ENCODE data around the gene SRGAP1.

The SRGAP1 gene

DNA sequence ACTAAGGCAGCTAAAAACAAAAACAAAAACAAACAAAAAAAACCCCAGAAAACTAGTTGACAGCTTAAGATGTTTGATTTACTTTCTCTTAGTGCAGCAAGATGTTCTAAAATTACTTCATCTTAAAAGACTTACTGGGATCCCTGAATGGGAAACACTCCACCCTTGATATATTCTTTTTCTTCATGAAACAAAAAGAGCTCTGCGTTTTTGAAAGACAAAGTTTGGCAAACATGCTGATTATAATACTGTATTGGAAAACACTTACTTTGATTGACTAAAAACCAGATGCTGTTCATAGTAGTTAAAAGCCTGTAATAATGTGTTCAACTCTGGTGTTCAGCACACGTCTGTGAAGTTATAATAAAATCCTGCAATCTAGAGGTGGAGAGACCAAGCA is 136.8 kb downstream of the SRGAP1 start:
- no peak for DNase-seq (ENCODE audit: low spot score in 2 of 2)
- no peak for ATAC-seq (replicated peaks; ENCODE audit: extremely low read depth, poor library complexity, severe bottlenecking)
- Mint-ChIP-seq H3K9me3 (no peaks in the 10 kb centered on the region), H3K27me3 (peaks cover 25% of the 10 kb centered on the region), H3K4me3 (no peak overlapping the region), H3K27ac (ENCODE audit: low read depth) (no peak overlapping the region), H3K36me3 (ENCODE audit: insufficient read depth) (no peaks in the 10 kb centered on the region), H3K4me1 (no peaks in the 10 kb centered on the region)

- DNase-seq (ENCODE audit: low spot score in 2 of 2), result no peak
- Mint-ChIP-seq H3K9me3 (no peaks in the 10 kb centered on the region), H3K4me1 (no peaks in the 10 kb centered on the region), H3K36me3 (ENCODE audit: insufficient read depth) (no peaks in the 10 kb centered on the region), H3K27me3 (peaks cover 34% of the 10 kb centered on the region), H3K4me3 (no peak overlapping the region), H3K27ac (ENCODE audit: low read depth) (no peak overlapping the region)
- no peak for ATAC-seq (replicated peaks; ENCODE audit: extremely low read depth, poor library complexity, severe bottlenecking)
Observed at GRCh38 chr12:63982604-63983295, 138.2 kb downstream of the SRGAP1 start.

GRCh38 chr12:63985456-63985855 is 141.0 kb downstream of the SRGAP1 start:
- H3K4me3 Mint-ChIP-seq, result no peak overlapping the region
- ATAC-seq (replicated peaks; ENCODE audit: extremely low read depth, poor library complexity, severe bottlenecking) (no peak), DNase-seq (ENCODE audit: low spot score in 2 of 2) (no peak)
- H3K27ac Mint-ChIP-seq (ENCODE audit: low read depth), result no peak overlapping the region
- peaks cover 21% of the 10 kb centered on the region for H3K27me3 Mint-ChIP-seq
- no peaks in the 10 kb centered on the region for H3K9me3 Mint-ChIP-seq
- H3K36me3 Mint-ChIP-seq (ENCODE audit: insufficient read depth), result no peaks in the 10 kb centered on the region
- H3K4me1 Mint-ChIP-seq, result no peaks in the 10 kb centered on the region

DNA sequence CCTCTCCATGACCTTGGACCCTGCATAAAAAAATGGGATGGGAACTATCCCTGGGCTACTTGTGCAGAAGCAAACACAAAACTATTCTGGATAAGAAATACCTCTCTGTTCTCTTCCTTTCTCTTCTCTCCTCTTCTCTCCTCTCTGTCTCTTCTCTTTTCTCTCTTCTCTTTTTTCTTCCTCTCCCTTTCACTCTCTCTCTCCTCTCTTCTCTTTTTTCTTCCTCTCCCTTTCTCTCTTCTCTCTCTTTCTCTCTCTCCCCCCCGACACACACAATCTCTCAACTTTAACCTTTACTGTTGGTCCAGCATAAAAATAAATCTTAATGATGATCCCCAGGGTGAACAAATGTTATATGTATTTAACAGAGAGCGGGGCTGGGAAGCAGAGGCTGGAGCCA is 141.4 kb downstream of the SRGAP1 start:
- DNase-seq (ENCODE audit: low spot score in 2 of 2) (no peak), ATAC-seq (replicated peaks; ENCODE audit: extremely low read depth, poor library complexity, severe bottlenecking) (no peak)
- Mint-ChIP-seq H3K4me1 (no peaks in the 10 kb centered on the region), H3K36me3 (ENCODE audit: insufficient read depth) (no peaks in the 10 kb centered on the region), H3K4me3 (no peak overlapping the region), H3K27me3 (peaks cover 21% of the 10 kb centered on the region), H3K9me3 (no peaks in the 10 kb centered on the region), H3K27ac (ENCODE audit: low read depth) (no peak overlapping the region)

DNA sequence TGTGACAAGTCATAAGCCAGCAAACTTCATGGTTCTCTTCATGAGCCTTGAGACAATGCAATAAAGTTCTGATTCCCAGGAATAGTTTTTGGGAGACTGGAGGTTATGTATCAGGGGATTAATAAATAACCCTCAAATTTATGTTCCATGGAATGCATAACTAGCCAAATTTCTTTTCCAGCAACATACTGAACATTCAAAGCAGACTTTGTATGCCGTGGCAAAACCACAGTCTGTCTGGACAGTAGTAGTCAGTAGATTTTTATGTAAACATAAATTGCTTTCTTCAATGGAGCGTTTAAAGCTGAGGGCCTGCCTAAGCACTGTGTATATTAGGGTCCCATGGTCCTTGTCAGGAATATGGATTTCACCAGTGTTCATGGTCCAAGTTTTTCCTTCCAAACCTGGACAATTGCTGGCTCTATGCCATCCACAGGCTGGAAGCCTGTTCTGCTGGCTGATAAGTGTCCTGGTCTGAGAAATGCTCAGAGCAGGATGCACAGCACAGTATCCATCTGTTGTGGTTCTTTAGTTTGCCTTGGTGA is 144.9 kb downstream of the SRGAP1 start:
- no peak for DNase-seq (ENCODE audit: low spot score in 2 of 2)
- no peak overlapping the region for H3K27ac Mint-ChIP-seq (ENCODE audit: low read depth)
- H3K27me3 Mint-ChIP-seq, result peaks cover 34% of the 10 kb centered on the region
- H3K4me1 Mint-ChIP-seq, result no peaks in the 10 kb centered on the region
- no peaks in the 10 kb centered on the region for H3K9me3 Mint-ChIP-seq
- no peak for ATAC-seq (replicated peaks; ENCODE audit: extremely low read depth, poor library complexity, severe bottlenecking)
- H3K36me3 Mint-ChIP-seq (ENCODE audit: insufficient read depth), result no peaks in the 10 kb centered on the region
- H3K4me3 Mint-ChIP-seq, result no peak overlapping the region

- no peak for ATAC-seq (replicated peaks; ENCODE audit: extremely low read depth, poor library complexity, severe bottlenecking)
- Mint-ChIP-seq H3K9me3 (no peaks in the 10 kb centered on the region), H3K36me3 (ENCODE audit: insufficient read depth) (no peaks in the 10 kb centered on the region)
Observed at GRCh38 chr12:63990828-63991547, 146.5 kb downstream of the SRGAP1 start.

DNA sequence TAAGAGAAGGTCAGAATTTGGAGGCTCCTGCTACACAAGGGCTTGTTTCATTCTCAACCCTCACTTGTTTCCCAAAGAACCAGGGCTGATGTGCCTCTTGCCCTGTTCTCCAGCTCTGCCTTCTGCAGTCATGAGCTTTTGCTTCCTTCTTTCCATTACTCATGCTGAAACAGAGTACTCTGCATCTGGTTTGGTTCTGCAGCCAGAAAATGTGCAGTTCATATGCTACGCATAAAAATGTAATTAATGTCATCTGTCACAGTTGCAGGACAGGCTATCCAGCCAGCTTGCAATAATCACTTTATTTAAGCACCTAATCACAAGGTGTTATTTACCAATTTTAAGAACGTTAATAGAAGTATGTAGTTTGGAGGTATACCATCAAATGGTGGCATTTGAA is 150.2 kb downstream of the SRGAP1 start:
- DNase-seq (ENCODE audit: low spot score in 2 of 2), result no peak
- ATAC-seq (replicated peaks; ENCODE audit: extremely low read depth, poor library complexity, severe bottlenecking), result no peak
- Mint-ChIP-seq H3K27ac (ENCODE audit: low read depth) (no peak overlapping the region), H3K27me3 (peaks cover 34% of the 10 kb centered on the region), H3K4me3 (no peak overlapping the region), H3K36me3 (ENCODE audit: insufficient read depth) (no peaks in the 10 kb centered on the region), H3K4me1 (no peaks in the 10 kb centered on the region), H3K9me3 (no peaks in the 10 kb centered on the region)

More at GRCh38 chr12:63990828-63991547, 146.5 kb downstream of the SRGAP1 start:
- Mint-ChIP-seq H3K4me1 (no peaks in the 10 kb centered on the region), H3K27me3 (peaks cover 34% of the 10 kb centered on the region), H3K4me3 (no peak overlapping the region), H3K27ac (ENCODE audit: low read depth) (no peak overlapping the region)
- DNase-seq (ENCODE audit: low spot score in 2 of 2), result no peak

DNA sequence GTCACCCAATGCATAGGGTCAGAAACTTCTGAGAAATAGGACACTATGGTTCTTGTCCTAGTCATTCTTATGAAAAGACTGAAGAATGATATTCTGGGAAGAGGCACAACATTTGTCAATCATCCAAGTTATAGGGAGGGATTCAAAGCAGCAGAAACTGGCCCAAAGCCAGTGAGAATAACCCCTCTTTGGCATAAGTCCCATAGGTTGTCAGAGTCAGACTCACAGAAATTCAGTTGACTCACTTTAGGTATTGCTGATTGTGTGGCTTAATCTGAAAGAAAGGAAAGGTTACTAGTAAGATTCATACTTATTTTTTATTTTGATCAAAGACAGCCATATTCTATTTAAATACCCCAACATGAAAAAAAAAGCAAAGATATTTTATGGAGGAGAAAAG is 151.0 kb downstream of the SRGAP1 start:
- ATAC-seq (replicated peaks; ENCODE audit: extremely low read depth, poor library complexity, severe bottlenecking) (no peak), DNase-seq (ENCODE audit: low spot score in 2 of 2) (no peak)
- H3K27me3 Mint-ChIP-seq, result peaks cover 43% of the 10 kb centered on the region
- H3K4me3 Mint-ChIP-seq, result no peak overlapping the region
- H3K36me3 Mint-ChIP-seq (ENCODE audit: insufficient read depth), result no peaks in the 10 kb centered on the region
- H3K27ac Mint-ChIP-seq (ENCODE audit: low read depth), result no peak overlapping the region
- H3K4me1 Mint-ChIP-seq, result no peaks in the 10 kb centered on the region
- no peaks in the 10 kb centered on the region for H3K9me3 Mint-ChIP-seq

DNA sequence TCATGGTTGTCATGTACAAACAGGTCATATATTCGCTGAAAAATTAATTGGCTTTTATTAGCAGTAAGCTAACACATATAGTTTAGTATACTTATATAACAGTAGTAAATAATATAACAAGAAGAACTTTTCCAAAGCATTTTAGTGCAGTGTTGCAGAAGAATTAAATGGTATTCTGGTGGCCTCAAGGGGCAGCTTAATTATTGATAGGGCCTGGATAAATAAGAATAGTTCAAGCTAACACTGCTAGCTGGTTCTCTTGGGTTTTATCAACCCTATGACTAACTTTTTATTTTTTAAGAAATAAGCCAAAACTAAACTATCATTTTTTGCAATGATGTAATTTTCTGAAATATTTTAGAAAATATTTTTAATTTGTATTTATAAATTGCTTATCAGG is 152.1 kb downstream of the SRGAP1 start:
- no peaks in the 10 kb centered on the region for H3K9me3 Mint-ChIP-seq
- H3K36me3 Mint-ChIP-seq (ENCODE audit: insufficient read depth), result no peaks in the 10 kb centered on the region
- DNase-seq (ENCODE audit: low spot score in 2 of 2), result no peak
- H3K4me3 Mint-ChIP-seq, result no peak overlapping the region
- ATAC-seq (replicated peaks; ENCODE audit: extremely low read depth, poor library complexity, severe bottlenecking), result no peak
- peaks cover 42% of the 10 kb centered on the region for H3K27me3 Mint-ChIP-seq
- H3K4me1 Mint-ChIP-seq, result no peaks in the 10 kb centered on the region
- H3K27ac Mint-ChIP-seq (ENCODE audit: low read depth), result no peak overlapping the region

- H3K27me3 Mint-ChIP-seq, result peaks cover 36% of the 10 kb centered on the region
- no peaks in the 10 kb centered on the region for H3K4me1 Mint-ChIP-seq
- ATAC-seq (replicated peaks; ENCODE audit: extremely low read depth, poor library complexity, severe bottlenecking) (no peak), DNase-seq (ENCODE audit: low spot score in 2 of 2) (no peak)
- no peak overlapping the region for H3K27ac Mint-ChIP-seq (ENCODE audit: low read depth)
- no peak overlapping the region for H3K4me3 Mint-ChIP-seq
- no peaks in the 10 kb centered on the region for H3K36me3 Mint-ChIP-seq (ENCODE audit: insufficient read depth)
- H3K9me3 Mint-ChIP-seq, result no peaks in the 10 kb centered on the region
Observed at GRCh38 chr12:63997198-63997597, 152.7 kb downstream of the SRGAP1 start.

DNA sequence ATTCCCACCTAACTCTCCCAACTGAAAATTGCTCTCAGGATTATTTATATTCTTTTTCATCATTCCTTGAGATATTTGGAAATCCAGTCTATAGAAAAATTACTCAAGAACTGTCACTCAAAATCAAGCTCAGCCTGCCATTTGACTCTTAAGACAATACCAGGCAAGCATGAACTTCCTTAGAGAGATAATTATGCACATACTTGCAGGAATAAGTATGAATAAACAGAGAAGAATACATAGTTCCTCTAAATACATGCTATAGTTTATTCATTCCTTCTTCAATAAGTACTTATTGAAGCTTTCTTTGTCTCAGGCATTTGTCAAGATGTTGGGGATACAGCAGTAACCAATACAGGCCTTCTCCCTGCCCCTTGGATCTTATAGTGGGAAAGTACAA is 154.1 kb downstream of the SRGAP1 start:
- peaks cover 24% of the 10 kb centered on the region for H3K27me3 Mint-ChIP-seq
- ATAC-seq (replicated peaks; ENCODE audit: extremely low read depth, poor library complexity, severe bottlenecking) (no peak), DNase-seq (ENCODE audit: low spot score in 2 of 2) (no peak)
- H3K36me3 Mint-ChIP-seq (ENCODE audit: insufficient read depth), result no peaks in the 10 kb centered on the region
- H3K27ac Mint-ChIP-seq (ENCODE audit: low read depth), result no peak overlapping the region
- no peaks in the 10 kb centered on the region for H3K9me3 Mint-ChIP-seq
- no peak overlapping the region for H3K4me3 Mint-ChIP-seq
- H3K4me1 Mint-ChIP-seq, result no peaks in the 10 kb centered on the region

DNA sequence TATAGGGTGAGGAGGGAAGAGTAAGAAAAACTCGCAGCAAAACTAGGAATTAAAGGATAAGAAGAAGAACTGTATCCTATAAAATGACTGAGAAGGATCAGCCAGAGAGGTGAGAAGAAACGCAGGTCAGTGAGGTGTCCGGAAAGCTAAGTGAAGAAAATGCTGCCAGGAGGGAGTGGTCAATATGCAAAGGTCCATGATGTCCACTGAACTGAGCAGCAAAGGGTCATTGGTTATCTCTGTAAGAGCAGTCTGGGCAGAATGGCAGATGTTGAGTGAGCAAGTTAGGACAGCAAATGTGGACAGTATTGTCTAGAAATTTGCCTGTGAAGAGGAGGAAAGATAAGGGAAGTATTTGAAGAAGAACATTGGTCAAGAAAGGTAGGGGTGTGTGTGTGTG is 155.4 kb downstream of the SRGAP1 start:
- no peaks in the 10 kb centered on the region for H3K36me3 Mint-ChIP-seq (ENCODE audit: insufficient read depth)
- H3K27me3 Mint-ChIP-seq, result peaks cover 22% of the 10 kb centered on the region
- no peaks in the 10 kb centered on the region for H3K9me3 Mint-ChIP-seq
- no peak for ATAC-seq (replicated peaks; ENCODE audit: extremely low read depth, poor library complexity, severe bottlenecking)
- H3K27ac Mint-ChIP-seq (ENCODE audit: low read depth), result no peak overlapping the region
- DNase-seq (ENCODE audit: low spot score in 2 of 2), result no peak
- no peaks in the 10 kb centered on the region for H3K4me1 Mint-ChIP-seq
- no peak overlapping the region for H3K4me3 Mint-ChIP-seq

GRCh38 chr12:64001439-64001838 is 156.9 kb downstream of the SRGAP1 start:
- Mint-ChIP-seq H3K4me3 (no peak overlapping the region), H3K9me3 (no peaks in the 10 kb centered on the region), H3K27me3 (peaks cover 22% of the 10 kb centered on the region), H3K4me1 (no peaks in the 10 kb centered on the region), H3K27ac (ENCODE audit: low read depth) (no peak overlapping the region), H3K36me3 (ENCODE audit: insufficient read depth) (no peaks in the 10 kb centered on the region)
- DNase-seq (ENCODE audit: low spot score in 2 of 2) (no peak), ATAC-seq (replicated peaks; ENCODE audit: extremely low read depth, poor library complexity, severe bottlenecking) (no peak)

Measured in central memory CD8-positive, alpha-beta T cell (primary cell).